Common myeloid progenitor, CD34-positive (primary cell): ENCODE measurements around the gene MAGI2.

Source experiments
- CTCF ChIA-PET: fragments of 350-600 bp; sonication (Branson Sonifier 250); formaldehyde crosslinking; loops from one replicate; lab custom pipeline; 2021; ENCODE audit warnings: antibody characterized with exemption; lab: Charles Lee
- POLR2A ChIA-PET: fragments of 350-600 bp; sonication (Branson Sonifier 250); formaldehyde crosslinking; loops from one replicate; lab custom pipeline; 2021; ENCODE audit warnings: antibody characterized with exemption; lab: Charles Lee
- DNase-seq, 3 donors: peaks; one replicate each; pipeline versions ENCODE4 v3.0.0 to v3.0.0-alpha.2; 2013
- H3K27ac ChIP-seq, 2 experiments: 1 replicate in 1 of 2; 2 replicates in 1 of 2; pipeline ENCODE4 v1.7.0; 2013; ENCODE audit warnings: inconsistent platforms in 2 of 2, low read length in 2 of 2, mild to moderate bottlenecking in 2 of 2, low read depth in 1 of 2, moderate library complexity in 1 of 2; ENCODE audit not compliant: severe bottlenecking in 2 of 2, insufficient read depth in 1 of 2, poor library complexity in 1 of 2
- H3K27me3 ChIP-seq, 5 experiments: replicated peaks in 2 of 5; 1 replicate in 3 of 5; 2 replicates in 2 of 5; pipeline versions ENCODE4 v1.6.1 to v1.7.0; 2013; ENCODE audit warnings: low read length in 4 of 5, mild to moderate bottlenecking in 2 of 5, moderate library complexity in 2 of 5, inconsistent platforms in 1 of 5; ENCODE audit not compliant: insufficient read depth in 5 of 5, control insufficient read depth in 4 of 5
- H3K36me3 ChIP-seq, 4 experiments: 1 replicate in 2 of 4; 2 replicates in 2 of 4; pipeline versions ENCODE4 v1.6.1 to v1.7.0; 2013; ENCODE audit warnings: low read length in 3 of 4, control low read depth in 1 of 4, mild to moderate bottlenecking in 1 of 4; ENCODE audit not compliant: control insufficient read depth in 4 of 4, insufficient read depth in 4 of 4
- H3K4me1 ChIP-seq, 4 experiments: 1 replicate in 3 of 4; 2 replicates in 1 of 4; pipeline versions ENCODE4 v1.6.1 to v1.7.1; 2013; ENCODE audit warnings: low read length in 3 of 4, mild to moderate bottlenecking in 3 of 4, control low read depth in 1 of 4, inconsistent platforms in 1 of 4, moderate library complexity in 1 of 4; ENCODE audit not compliant: control insufficient read depth in 4 of 4, insufficient read depth in 4 of 4; ENCODE audit errors: control extremely low read depth in 1 of 4
- H3K4me3 ChIP-seq, 7 experiments: 1 replicate in 4 of 7; 2 replicates in 3 of 7; pipeline versions ENCODE4 v1.5.1 to v1.7.0; 2013; ENCODE audit warnings: mild to moderate bottlenecking in 7 of 7, low read length in 6 of 7, moderate library complexity in 6 of 7, inconsistent platforms in 2 of 7, low read depth in 2 of 7, control low read depth in 1 of 7; ENCODE audit not compliant: insufficient read depth in 4 of 7, control insufficient read depth in 1 of 7; ENCODE audit errors: extremely low read depth in 1 of 7
- H3K9me3 ChIP-seq, 5 experiments: 1 replicate in 4 of 5; 2 replicates in 1 of 5; pipeline versions ENCODE4 v1.6.1 to v1.7.1; 2013; ENCODE audit warnings: low read length in 4 of 5, mild to moderate bottlenecking in 2 of 5, inconsistent platforms in 1 of 5, low read depth in 1 of 5, moderate library complexity in 1 of 5; ENCODE audit not compliant: control insufficient read depth in 4 of 5, insufficient read depth in 2 of 5; ENCODE audit errors: control extremely low read depth in 1 of 5
- WGBS: methylation state at CpG from one replicate; pipeline ENCODE4 v1.1.5; 2013; ENCODE audit not compliant: insufficient coverage; 5-methylcytosine and 5-hydroxymethylcytosine counted together

Gene MAGI2

DNA sequence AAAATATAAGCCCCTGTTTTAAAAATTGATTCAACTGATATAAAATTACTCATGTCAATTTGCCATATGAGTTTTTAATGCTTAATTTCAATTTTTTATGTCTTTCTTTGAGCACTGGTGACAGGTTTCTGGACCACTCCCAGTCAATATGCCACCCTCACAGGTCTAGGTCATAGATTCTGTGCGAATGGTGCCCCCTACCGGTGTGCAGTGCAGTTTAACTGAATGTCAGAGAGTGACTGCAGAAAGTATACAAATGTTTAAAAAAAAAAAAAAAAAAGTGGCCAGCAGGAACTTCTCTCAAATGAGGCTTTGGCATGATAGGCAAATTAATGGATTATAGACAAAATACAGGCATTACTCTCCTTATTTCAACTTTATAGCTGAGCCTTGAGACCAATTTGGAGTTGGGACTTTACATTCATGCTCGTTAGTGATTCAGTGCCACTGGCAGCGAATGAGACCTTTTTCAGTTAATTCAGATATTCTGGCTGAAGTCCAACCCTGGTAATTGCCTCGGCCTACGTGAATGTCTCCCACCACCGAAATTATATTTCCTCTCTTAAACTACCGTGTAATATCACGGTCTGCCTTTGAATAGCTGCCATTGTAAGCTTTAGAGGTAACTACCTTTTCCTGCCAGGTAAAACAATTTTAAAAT is 1227.3 kb downstream of the MAGI2 start:
- WGBS = 83% methylated on average over 7 of the region's 9 CpGs
- Histone ChIP-seq H3K27ac (no peak overlapping the region), H3K36me3 (no peaks in the 10 kb centered on the region), H3K9me3 (no peaks in the 10 kb centered on the region), H3K27me3 (no peaks in the 10 kb centered on the region), H3K4me3 (no peak overlapping the region), H3K4me1 (no peaks in the 10 kb centered on the region)
- CTCF ChIA-PET = no interaction called here
- DNase-seq = peak in 2 of 3 donors; percentile 1 to 8
- POLR2A ChIA-PET = no interaction called here

DNA sequence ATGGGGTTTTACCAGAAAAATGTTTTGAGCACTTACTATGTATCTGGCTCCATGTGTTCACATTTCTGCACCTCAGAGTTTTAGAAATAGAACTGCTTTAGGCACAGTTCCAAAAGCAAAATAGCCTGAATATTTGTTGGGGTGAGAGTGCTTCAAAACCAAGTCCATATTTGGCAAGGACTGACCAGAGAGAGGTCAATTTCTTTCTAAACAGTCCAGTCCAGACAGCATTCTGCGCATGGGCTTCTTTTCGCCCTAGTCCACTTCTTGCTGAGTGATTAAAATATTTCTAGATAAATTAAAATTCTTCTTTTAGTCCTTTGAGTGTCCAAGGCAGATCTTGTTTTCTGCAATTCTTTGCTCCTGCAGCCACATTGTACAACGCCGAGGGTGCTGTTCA is 1227.9 kb downstream of the MAGI2 start:
- CTCF ChIA-PET = no interaction called here
- POLR2A ChIA-PET = no interaction called here
- WGBS = 100% methylated on average over 2 of the region's 4 CpGs
- H3K9me3 ChIP-seq = no peaks in the 10 kb centered on the region
- H3K36me3 ChIP-seq = no peaks in the 10 kb centered on the region
- no peak for DNase-seq
- no peak overlapping the region for H3K4me3 ChIP-seq
- no peaks in the 10 kb centered on the region for H3K4me1 ChIP-seq
- no peak overlapping the region for H3K27ac ChIP-seq
- H3K27me3 ChIP-seq = no peaks in the 10 kb centered on the region

DNA sequence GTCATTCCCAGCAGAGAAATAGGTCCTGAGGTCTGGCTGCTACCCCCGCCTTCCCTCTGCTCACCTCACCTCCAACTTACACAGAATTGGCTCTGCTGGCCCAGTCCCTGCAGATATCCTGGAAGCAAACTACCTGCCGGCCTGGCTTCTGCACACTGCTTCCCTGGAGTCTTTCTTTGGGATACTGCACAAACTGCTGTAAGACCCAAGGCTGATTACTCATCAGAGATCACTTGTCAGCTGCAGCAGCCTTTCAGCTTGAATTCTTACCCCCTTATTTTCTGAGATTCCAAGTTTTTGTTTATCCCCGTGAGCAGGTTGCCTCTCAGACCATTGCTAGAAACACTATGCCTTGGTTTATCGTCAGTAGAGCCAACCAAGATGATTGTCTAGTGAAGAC is 1228.5 kb downstream of the MAGI2 start:
- WGBS = 86% methylated on average over 3 of the region's 4 CpGs
- Histone ChIP-seq H3K4me3 (no peak overlapping the region), H3K36me3 (no peaks in the 10 kb centered on the region), H3K9me3 (no peaks in the 10 kb centered on the region), H3K27ac (no peak overlapping the region), H3K4me1 (no peaks in the 10 kb centered on the region), H3K27me3 (no peaks in the 10 kb centered on the region)
- POLR2A ChIA-PET = no interaction called here
- CTCF ChIA-PET = no interaction called here
- no peak for DNase-seq

DNA sequence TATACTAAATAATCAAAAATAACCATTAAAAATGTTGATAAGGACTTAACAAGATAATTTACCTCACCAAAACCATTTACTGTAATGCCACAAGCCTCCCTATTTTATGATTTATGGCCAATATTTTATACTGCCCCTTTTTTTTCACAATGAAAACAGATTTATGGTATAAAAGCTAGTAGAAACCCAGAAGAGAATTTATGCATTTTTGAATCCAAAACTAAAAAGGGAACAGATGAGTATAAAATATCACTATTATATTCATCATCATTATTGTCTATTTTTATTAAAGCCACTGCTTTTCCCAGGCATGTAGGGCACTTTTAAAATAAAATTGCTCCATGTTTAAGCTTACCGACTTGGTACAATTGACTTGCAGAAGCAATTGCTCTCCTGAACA is 1229.9 kb downstream of the MAGI2 start:
- H3K27me3 ChIP-seq = no peaks in the 10 kb centered on the region
- no peak for DNase-seq
- H3K36me3 ChIP-seq = no peaks in the 10 kb centered on the region
- no peaks in the 10 kb centered on the region for H3K9me3 ChIP-seq
- no peak overlapping the region for H3K27ac ChIP-seq
- POLR2A ChIA-PET = interaction anchor here (0.5 kb wide), 1 partner anchor 14 kb away, joined by 4 read pairs; no protein-coding TSS in a partner anchor
- WGBS = no CpG with 5 or more reads among the region's 1 CpG
- no peaks in the 10 kb centered on the region for H3K4me1 ChIP-seq
- CTCF ChIA-PET = no interaction called here
- no peak overlapping the region for H3K4me3 ChIP-seq

DNA sequence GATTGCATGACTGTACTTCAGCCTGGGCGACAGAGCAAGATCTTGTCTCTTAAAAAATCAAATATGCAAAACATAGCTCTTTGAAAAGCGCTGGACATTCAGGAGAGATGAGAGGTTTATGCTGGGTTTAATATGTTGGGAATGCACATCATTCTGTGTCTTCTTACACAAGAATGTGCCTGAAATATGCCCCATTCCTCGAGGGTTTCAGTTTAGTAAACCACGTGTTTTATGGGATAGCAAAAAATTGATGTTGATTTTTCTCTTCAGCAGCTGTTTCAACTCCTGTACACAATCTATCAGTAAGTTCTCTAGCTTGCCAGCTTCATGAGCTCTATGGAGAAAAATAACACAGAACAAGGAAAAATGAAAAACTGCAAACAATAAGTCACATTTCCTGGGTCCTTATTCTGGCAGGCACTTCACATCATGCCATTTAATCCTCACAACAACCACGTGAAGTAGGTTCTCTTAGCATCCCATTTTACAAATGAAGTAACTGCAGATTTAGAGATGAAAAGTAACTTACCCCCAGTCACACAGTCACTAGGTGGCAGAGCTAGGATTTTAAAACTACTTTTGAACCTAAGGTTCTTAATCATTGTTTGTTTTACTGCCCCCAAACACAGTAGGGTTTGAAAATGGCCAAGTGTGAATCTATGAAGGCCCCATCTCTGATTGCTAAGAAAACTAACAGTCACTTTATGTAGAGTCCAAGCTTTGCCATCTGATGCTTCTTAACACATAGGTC is 1231.3 kb downstream of the MAGI2 start:
- WGBS = 49% methylated on average over 2 of the region's 5 CpGs
- no peak for DNase-seq
- no peaks in the 10 kb centered on the region for H3K4me1 ChIP-seq
- no peaks in the 10 kb centered on the region for H3K36me3 ChIP-seq
- H3K4me3 ChIP-seq = no peak overlapping the region
- no peak overlapping the region for H3K27ac ChIP-seq
- ChIA-PET CTCF (no interaction called here), POLR2A (no interaction called here)
- H3K27me3 ChIP-seq = no peaks in the 10 kb centered on the region
- H3K9me3 ChIP-seq = no peaks in the 10 kb centered on the region

DNA sequence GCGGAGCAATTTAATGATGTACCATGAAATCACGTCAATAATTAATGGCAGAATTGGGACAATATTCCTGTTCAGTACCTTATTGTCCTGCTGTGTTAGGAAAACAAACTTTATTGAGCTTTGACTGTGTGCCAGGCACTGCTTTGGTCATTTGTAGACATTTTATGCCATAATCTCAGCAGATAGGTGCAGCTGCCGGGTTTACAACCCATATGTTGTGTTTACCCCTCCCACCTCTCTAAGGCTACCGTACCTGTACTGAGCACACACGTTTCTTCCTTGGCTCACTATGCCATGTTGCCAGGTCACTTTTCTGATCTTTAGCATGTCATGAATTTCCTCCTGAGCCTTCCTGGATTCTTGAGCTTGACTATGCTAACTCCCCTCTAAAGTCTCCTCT is 1232.7 kb downstream of the MAGI2 start:
- Histone ChIP-seq H3K4me1 (no peaks in the 10 kb centered on the region), H3K36me3 (no peaks in the 10 kb centered on the region), H3K9me3 (no peaks in the 10 kb centered on the region), H3K4me3 (no peak overlapping the region), H3K27ac (no peak overlapping the region), H3K27me3 (no peaks in the 10 kb centered on the region)
- POLR2A ChIA-PET = no interaction called here
- WGBS = 96% methylated on average over 5 of the region's 5 CpGs
- no peak for DNase-seq
- CTCF ChIA-PET = no interaction called here

DNA sequence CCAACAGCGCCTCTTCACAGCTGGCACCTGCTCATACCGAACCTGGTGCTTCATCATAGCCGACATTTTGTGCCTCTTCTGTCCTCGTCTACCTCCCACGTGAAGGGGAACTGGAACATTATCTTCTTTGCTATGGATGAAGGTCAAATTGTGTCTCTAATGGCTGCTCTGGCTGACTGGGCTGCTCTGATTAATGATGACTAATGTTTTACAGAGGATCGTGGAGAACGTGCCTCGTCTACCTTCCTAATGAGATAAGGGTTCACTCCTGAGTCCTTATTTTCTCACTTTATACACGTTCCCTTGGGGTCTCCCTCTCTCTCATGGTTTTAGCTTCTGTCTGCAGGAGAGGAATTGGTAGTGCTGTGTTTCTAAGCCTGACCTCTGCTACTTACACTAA is 1234.6 kb downstream of the MAGI2 start:
- DNase-seq = no peak
- no peaks in the 10 kb centered on the region for H3K36me3 ChIP-seq
- H3K4me1 ChIP-seq = no peaks in the 10 kb centered on the region
- no peak overlapping the region for H3K4me3 ChIP-seq
- H3K9me3 ChIP-seq = no peaks in the 10 kb centered on the region
- no peaks in the 10 kb centered on the region for H3K27me3 ChIP-seq
- ChIA-PET POLR2A (no interaction called here), CTCF (no interaction called here)
- H3K27ac ChIP-seq = no peak overlapping the region
- WGBS = 100% methylated on average over 6 of the region's 9 CpGs
